ENCODE measurements around the gene CAMSAP1. TPM values are rescaled to one million over a fixed set of nuclear protein-coding genes. Genes with fewer than 3 reads are reported as not detected.

CAMSAP1 gene
- total and polyA plus RNA-seq, 10 of the 15 experiments (the other 5 are each of a cell fraction or from before 2014, with no cell fraction given) = 1.4 to 24.7 (median 8.0) TPM

DNA sequence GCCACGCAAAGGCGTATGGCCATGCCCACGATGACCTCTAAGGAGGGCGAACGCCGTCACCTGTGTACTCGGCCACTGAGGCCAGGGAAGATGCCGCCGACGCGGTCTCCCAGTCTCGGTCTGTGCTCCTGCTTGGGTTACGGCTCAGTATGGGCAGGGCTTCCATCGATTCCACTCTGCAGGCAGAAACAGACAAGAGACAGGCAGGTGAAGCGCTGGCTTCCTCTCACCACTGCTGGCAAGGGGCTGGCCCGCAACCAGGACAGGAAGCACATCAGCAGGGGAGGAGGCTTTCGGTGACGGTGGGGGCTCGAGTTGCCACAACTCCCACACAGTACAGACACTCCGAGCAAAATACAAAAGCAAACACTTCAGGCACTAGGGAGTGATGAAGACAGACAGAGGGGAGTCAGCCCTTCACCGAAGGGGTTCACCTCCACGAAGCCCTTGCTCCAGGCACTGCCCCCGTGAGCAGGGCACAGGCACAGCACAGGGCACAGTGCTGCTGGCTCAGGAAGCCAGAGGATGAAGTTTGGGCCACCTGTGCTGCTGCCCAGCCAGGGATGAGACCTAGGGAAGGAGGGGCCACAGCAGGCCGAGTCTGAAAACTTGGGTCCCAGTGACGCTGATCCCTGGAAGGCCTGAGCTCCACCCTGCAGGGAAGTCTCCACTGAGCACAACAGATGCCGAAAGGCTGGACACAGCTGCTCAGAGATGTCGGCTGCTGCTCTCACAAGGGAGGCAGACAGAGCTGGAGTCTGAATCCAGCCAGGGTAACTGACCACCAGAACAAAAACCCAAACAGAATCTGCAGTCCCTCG, 91.3 kb downstream of the CAMSAP1 start:
- H3K9me3 ChIP-seq (replicated peaks; ENCODE audit: control insufficient read depth, insufficient read depth, low read length) = no peaks in the 10 kb centered on the region
- DNase-seq (ENCODE audit: low read depth, low spot score) = no peak
- H3K4me2 ChIP-seq (ENCODE audit: control insufficient read depth, insufficient read depth) = no peak overlapping the region
- H4K20me1 ChIP-seq (ENCODE audit: control insufficient read depth, insufficient read depth) = no peaks in the 10 kb centered on the region; the same call in 1 of the 2 replicates
- BruUV-seq (replicated peaks) = no TSS peak
- H3K4me3 ChIP-seq = no peak overlapping the region
- no peak overlapping the region for H2AFZ ChIP-seq (ENCODE audit: control insufficient read depth, low read depth, low read length)
- CTCF ChIA-PET = no interaction called here
- POLR2A ChIA-PET = no interaction called here
- FAIRE-seq = no peak
- H3K27me3 ChIP-seq (replicated peaks in 1 of 2; ENCODE audit: control insufficient read depth in 2 of 2, insufficient read depth in 2 of 2, low read length in 1 of 2) = no peaks in the 10 kb centered on the region
- RAD21 ChIA-PET (ENCODE audit: unreplicated experiment) = no interaction called here
- no peak overlapping the region for H3K9ac ChIP-seq (ENCODE audit: control insufficient read depth, insufficient read depth, low read length)
- TF ChIP-seq SMAD5 (IDR thresholded peaks at IDR 0.05; ENCODE audit: low read depth) = no peak
- TF ChIP-seq, protein P1, sequence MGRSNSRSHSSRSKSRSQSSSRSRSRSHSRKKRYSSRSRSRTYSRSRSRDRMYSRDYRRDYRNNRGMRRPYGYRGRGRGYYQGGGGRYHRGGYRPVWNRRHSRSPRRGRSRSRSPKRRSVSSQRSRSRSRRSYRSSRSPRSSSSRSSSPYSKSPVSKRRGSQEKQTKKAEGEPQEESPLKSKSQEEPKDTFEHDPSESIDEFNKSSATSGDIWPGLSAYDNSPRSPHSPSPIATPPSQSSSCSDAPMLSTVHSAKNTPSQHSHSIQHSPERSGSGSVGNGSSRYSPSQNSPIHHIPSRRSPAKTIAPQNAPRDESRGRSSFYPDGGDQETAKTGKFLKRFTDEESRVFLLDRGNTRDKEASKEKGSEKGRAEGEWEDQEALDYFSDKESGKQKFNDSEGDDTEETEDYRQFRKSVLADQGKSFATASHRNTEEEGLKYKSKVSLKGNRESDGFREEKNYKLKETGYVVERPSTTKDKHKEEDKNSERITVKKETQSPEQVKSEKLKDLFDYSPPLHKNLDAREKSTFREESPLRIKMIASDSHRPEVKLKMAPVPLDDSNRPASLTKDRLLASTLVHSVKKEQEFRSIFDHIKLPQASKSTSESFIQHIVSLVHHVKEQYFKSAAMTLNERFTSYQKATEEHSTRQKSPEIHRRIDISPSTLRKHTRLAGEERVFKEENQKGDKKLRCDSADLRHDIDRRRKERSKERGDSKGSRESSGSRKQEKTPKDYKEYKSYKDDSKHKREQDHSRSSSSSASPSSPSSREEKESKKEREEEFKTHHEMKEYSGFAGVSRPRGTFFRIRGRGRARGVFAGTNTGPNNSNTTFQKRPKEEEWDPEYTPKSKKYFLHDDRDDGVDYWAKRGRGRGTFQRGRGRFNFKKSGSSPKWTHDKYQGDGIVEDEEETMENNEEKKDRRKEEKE (IDR thresholded peaks at IDR 0.05) = no peak
- no peak for TF ChIP-seq ATF2 (IDR thresholded peaks at IDR 0.05; ENCODE audit: low read length)
- TF ChIP-seq BHLHE40 (IDR thresholded peaks at IDR 0.05; ENCODE audit: borderline replicate concordance in 1 of 2, low read depth in 2 of 2, low read length in 1 of 2) = no peak
- no peak for TF ChIP-seq YY1 (IDR thresholded peaks at IDR 0.05; ENCODE audit: low read depth, low read length)
- TF ChIP-seq ZNF24 (IDR thresholded peaks at IDR 0.05) = no peak
- TF ChIP-seq ETV6 (conservative IDR thresholded peaks at IDR 0.05 in 1 of 2, IDR thresholded peaks at IDR 0.05 in 1 of 2; ENCODE audit: borderline replicate concordance in 1 of 2, low read depth in 1 of 2) = no peak
- no peak for ATAC-seq
- H3K4me1 ChIP-seq (ENCODE audit: control insufficient read depth, insufficient read depth, low read length) = no peaks in the 10 kb centered on the region
- intact Hi-C loops (cut with micrococcal nuclease; ENCODE audit: unreplicated experiment) (no loop called here), in situ Hi-C loops (cut with MboI) (no loop called here)
- H3K27ac ChIP-seq (ENCODE audit: control insufficient read depth, insufficient read depth) = no peak overlapping the region
- SMC1A ChIA-PET (ENCODE audit: uncharacterized antibody, unreplicated experiment) = no interaction called here
- H3K36me3 ChIP-seq (ENCODE audit: control insufficient read depth in 2 of 2, insufficient read depth in 2 of 2, low read length in 1 of 2) = peaks cover 14 to 32% of the 10 kb centered on the region in 2 experiments
- H3K79me2 ChIP-seq (ENCODE audit: control insufficient read depth, insufficient read depth, low read length) = no peaks in the 10 kb centered on the region
- WGBS (ENCODE audit: insufficient coverage, insufficient replicate concordance, low lambda C conversion rate, missing lambda C conversion rate) = 91% methylated on average over 28 of the region's 28 CpGs
